ENCODE measurements around the gene IL22RA1. TPM values are rescaled to one million over a fixed set of nuclear protein-coding genes. Genes with fewer than 3 reads are reported as not detected.

IL22RA1 gene
- total and polyA plus RNA-seq, 9 of the 15 experiments (the other 6 are each of a cell fraction or from before 2014, with no cell fraction given) = not detected

DNA sequence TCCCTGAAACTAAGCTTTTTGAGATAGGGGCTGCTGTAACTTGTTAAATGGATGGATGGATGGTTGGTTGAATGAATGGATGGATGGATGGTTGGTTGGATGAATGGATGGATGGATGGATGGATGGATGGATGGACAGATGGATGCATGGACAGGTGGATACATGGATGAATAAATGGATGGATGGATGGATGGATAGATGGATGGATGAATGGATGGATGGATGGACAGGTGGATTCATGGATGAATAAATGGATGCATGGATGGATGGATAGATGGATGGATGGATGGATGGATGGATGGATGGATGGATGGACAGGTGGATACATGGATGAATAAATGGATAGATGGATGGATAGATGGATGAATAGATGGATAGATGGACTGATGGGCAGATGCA lies 57.9 kb downstream of the IL22RA1 start:
- ChIA-PET CTCF (ENCODE audit: low intra/inter-chr PET ratio) (interaction anchor here (0.6 kb wide), 1 partner anchor 45 kb away, joined by 3 read pairs; no protein-coding TSS in a partner anchor), POLR2A (no interaction called here)
- Histone ChIP-seq H3K9me3 (replicated peaks; ENCODE audit: control insufficient read depth, insufficient read depth, low read depth, low read length) (no peaks in the 10 kb centered on the region), H3K9me1 (ENCODE audit: control insufficient read depth, insufficient read depth, low read length) (no peaks in the 10 kb centered on the region), H3K9ac (ENCODE audit: insufficient read depth in 1 of 2, low read depth in 2 of 2, low read length in 2 of 2) (no peak overlapping the region), H3K27ac (ENCODE audit: extremely low read depth, low read depth, low read length) (no peak overlapping the region), H3K4me3 (no peak overlapping the region), H3K36me3 (ENCODE audit: control insufficient read depth, insufficient read depth, low read length) (no peaks in the 10 kb centered on the region), H3K4me2 (ENCODE audit: insufficient read depth, low read length) (no peak overlapping the region), H2AFZ (ENCODE audit: low read depth, low read length) (no peak overlapping the region), H4K20me1 (replicated peaks; ENCODE audit: control insufficient read depth, insufficient read depth, low read length) (0 out of 2 replicates have a peak, but pooled peaks cover 3% of the 10 kb centered on the region), H3K79me2 (ENCODE audit: control insufficient read depth, insufficient read depth, low read length) (no peaks in the 10 kb centered on the region), H3K27me3 (ENCODE audit: control insufficient read depth in 2 of 2, insufficient read depth in 2 of 2, low read length in 2 of 2) (peaks cover 45 to 79% of the 10 kb centered on the region in 2 experiments), H3K4me1 (replicated peaks in 1 of 2; ENCODE audit: control insufficient read depth in 2 of 2, insufficient read depth in 2 of 2, low read length in 2 of 2) (no peaks in the 10 kb centered on the region)
- TF ChIP-seq, protein P1, sequence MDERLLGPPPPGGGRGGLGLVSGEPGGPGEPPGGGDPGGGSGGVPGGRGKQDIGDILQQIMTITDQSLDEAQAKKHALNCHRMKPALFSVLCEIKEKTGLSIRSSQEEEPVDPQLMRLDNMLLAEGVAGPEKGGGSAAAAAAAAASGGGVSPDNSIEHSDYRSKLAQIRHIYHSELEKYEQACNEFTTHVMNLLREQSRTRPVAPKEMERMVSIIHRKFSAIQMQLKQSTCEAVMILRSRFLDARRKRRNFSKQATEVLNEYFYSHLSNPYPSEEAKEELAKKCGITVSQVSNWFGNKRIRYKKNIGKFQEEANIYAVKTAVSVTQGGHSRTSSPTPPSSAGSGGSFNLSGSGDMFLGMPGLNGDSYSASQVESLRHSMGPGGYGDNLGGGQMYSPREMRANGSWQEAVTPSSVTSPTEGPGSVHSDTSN (CRISPR knock-in tag; IDR thresholded peaks at IDR 0.05; ENCODE audit: low read depth) = no peak
- TF ChIP-seq, protein P1 (tag; conservative IDR thresholded peaks at IDR 0.05; ENCODE audit: low read depth) = no peak
- TF ChIP-seq GABPB1 (CRISPR knock-in tag; IDR thresholded peaks at IDR 0.05) = no peak
- no peak for TF ChIP-seq L3MBTL2 (IDR thresholded peaks at IDR 0.05)
- TF ChIP-seq, protein P2, sequence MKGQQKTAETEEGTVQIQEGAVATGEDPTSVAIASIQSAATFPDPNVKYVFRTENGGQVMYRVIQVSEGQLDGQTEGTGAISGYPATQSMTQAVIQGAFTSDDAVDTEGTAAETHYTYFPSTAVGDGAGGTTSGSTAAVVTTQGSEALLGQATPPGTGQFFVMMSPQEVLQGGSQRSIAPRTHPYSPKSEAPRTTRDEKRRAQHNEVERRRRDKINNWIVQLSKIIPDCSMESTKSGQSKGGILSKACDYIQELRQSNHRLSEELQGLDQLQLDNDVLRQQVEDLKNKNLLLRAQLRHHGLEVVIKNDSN (CRISPR knock-in tag; IDR thresholded peaks at IDR 0.05) = no peak
- TF ChIP-seq POLR3A (IDR thresholded peaks at IDR 0.05; ENCODE audit: borderline replicate concordance, extremely low read depth, insufficient read depth, insufficient read length) = no peak
- no peak for TF ChIP-seq EP400 (IDR thresholded peaks at IDR 0.05)
- TF ChIP-seq, protein P3, sequence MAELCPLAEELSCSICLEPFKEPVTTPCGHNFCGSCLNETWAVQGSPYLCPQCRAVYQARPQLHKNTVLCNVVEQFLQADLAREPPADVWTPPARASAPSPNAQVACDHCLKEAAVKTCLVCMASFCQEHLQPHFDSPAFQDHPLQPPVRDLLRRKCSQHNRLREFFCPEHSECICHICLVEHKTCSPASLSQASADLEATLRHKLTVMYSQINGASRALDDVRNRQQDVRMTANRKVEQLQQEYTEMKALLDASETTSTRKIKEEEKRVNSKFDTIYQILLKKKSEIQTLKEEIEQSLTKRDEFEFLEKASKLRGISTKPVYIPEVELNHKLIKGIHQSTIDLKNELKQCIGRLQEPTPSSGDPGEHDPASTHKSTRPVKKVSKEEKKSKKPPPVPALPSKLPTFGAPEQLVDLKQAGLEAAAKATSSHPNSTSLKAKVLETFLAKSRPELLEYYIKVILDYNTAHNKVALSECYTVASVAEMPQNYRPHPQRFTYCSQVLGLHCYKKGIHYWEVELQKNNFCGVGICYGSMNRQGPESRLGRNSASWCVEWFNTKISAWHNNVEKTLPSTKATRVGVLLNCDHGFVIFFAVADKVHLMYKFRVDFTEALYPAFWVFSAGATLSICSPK (IDR thresholded peaks at IDR 0.05; ENCODE audit: borderline replicate concordance) = no peak
- BruUV-seq (replicated peaks) = no TSS peak
- FAIRE-seq (no peak), DNase-seq (ENCODE audit: extremely low read depth in 1 of 4, low spot score in 3 of 4) (no peak), ATAC-seq (no peak)
- intact Hi-C loops (cut with micrococcal nuclease) (no loop called here), in situ Hi-C loops (cut with MboI) (no loop called here)

All from K562 (cell line).